ENCODE results near the gene PMVK. TPM values are rescaled to one million over a fixed set of nuclear protein-coding genes. Genes with fewer than 3 reads are reported as not detected.

Gene PMVK
- total RNA-seq = 20.6 TPM

DNA sequence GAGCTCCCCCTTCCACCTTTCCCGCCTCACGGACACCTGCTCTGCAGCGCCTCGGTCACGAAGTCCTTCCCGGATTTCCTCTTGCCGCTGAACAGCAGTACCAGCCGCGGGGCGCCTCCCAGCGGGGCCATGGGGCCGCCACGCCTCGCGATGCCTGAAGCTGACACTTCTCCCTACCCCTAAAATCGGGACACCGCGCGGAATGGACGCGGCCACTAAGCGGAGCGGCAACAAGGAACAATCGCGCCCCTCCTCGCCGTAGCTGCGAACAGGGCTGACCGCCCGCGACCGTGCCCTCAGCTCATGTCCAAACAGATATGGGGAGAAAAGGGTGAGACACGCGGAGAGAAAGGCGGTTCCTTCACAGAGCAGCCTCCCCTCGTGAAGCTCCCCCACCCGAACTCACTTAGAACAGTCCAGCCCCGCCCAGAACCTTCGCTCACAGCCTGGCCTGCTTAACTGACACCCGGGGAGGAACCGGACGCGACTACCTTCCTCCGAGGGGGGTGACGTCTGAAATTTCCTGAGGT, at the start of gene PMVK:
TSS of gene PMVK (minus strand) at position 165 of the 530 bp plus-strand sequence. CDS start at position 131, 34 bp downstream.
- peaks cover 54% of the 10 kb centered on the region for H3K4me1 ChIP-seq
- intact Hi-C loops (cut with DNase I) = loop anchor here (5.0 kb wide), 1 partner anchor 126 kb away; the partner anchor contains the start of gene EFNA4
- peak within 1 kb of the TSS; percentile 99 for H3K27ac ChIP-seq
- no peaks in the 10 kb centered on the region for H3K36me3 ChIP-seq
- H3K4me3 ChIP-seq = peak within 1 kb of the TSS; percentile 56 to 87
- H3K9me3 ChIP-seq = no peaks in the 10 kb centered on the region
- no peaks in the 10 kb centered on the region for H3K27me3 ChIP-seq
- DNase-seq (ENCODE audit: extremely low spot score in 2 of 2) = peak in 1 of 2 donors; percentile 98
- TF ChIP-seq, protein P1, sequence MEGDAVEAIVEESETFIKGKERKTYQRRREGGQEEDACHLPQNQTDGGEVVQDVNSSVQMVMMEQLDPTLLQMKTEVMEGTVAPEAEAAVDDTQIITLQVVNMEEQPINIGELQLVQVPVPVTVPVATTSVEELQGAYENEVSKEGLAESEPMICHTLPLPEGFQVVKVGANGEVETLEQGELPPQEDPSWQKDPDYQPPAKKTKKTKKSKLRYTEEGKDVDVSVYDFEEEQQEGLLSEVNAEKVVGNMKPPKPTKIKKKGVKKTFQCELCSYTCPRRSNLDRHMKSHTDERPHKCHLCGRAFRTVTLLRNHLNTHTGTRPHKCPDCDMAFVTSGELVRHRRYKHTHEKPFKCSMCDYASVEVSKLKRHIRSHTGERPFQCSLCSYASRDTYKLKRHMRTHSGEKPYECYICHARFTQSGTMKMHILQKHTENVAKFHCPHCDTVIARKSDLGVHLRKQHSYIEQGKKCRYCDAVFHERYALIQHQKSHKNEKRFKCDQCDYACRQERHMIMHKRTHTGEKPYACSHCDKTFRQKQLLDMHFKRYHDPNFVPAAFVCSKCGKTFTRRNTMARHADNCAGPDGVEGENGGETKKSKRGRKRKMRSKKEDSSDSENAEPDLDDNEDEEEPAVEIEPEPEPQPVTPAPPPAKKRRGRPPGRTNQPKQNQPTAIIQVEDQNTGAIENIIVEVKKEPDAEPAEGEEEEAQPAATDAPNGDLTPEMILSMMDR (IDR thresholded peaks at IDR 0.05) = peak; percentile 3 to 51 (median 29)
- TF ChIP-seq POLR2AphosphoS5 (IDR thresholded peaks at IDR 0.05; ENCODE audit: insufficient read depth in 1 of 2, low read depth in 1 of 2) (peak; percentile 77 to 96), POLR2A (IDR thresholded peaks at IDR 0.05) (peak; percentile 9 to 45)

DNA sequence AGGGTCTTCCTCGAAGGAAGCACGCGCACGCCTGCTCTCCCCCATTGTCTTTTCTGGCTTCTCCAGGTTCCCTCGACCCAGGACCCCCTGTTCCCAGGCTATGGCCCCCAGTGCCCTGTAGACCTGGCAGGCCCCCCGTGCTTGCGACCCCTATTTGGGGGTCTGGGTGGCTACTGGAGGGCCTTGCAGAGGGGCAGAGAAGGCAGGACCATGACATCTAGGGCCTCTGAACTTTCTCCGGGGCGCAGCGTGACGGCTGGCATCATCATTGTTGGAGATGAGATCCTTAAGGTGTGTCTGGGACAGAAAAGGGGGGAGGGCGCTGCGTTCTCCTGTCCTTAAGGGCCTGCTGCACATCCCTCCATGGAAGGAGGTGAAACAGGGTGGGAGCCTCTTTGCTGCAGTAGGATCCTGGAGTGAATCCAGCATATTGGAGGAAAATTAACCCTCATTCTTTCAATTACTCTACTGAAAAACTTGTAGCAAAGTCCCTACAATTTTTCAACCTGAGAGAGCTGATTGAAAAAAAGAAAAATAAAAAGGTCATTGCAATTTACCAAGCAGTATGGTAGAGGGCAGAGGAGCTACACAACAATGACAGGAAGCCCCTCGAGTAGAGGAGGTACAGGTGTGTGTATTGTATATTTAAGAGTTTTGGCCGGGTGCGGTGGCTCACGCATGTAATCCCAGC, 47.4 kb upstream of the PMVK start:
- Histone ChIP-seq H3K36me3 (peaks cover 0 to 5% of the 10 kb centered on the region in 2 donors), H3K27ac (peak overlapping the region; percentile 66), H3K27me3 (no peaks in the 10 kb centered on the region), H3K4me3 (peak overlapping the region; percentile 56 to 76), H3K9me3 (no peaks in the 10 kb centered on the region), H3K4me1 (peaks cover 24% of the 10 kb centered on the region)
- TF ChIP-seq POLR2AphosphoS5 (IDR thresholded peaks at IDR 0.05; ENCODE audit: insufficient read depth in 1 of 2, low read depth in 1 of 2) (no peak), POLR2A (IDR thresholded peaks at IDR 0.05) (no peak)
- TF ChIP-seq, protein P1 (IDR thresholded peaks at IDR 0.05) = no peak
- DNase-seq (ENCODE audit: extremely low spot score in 2 of 2) = no peak
- intact Hi-C loops (cut with DNase I) = no loop called here

DNA sequence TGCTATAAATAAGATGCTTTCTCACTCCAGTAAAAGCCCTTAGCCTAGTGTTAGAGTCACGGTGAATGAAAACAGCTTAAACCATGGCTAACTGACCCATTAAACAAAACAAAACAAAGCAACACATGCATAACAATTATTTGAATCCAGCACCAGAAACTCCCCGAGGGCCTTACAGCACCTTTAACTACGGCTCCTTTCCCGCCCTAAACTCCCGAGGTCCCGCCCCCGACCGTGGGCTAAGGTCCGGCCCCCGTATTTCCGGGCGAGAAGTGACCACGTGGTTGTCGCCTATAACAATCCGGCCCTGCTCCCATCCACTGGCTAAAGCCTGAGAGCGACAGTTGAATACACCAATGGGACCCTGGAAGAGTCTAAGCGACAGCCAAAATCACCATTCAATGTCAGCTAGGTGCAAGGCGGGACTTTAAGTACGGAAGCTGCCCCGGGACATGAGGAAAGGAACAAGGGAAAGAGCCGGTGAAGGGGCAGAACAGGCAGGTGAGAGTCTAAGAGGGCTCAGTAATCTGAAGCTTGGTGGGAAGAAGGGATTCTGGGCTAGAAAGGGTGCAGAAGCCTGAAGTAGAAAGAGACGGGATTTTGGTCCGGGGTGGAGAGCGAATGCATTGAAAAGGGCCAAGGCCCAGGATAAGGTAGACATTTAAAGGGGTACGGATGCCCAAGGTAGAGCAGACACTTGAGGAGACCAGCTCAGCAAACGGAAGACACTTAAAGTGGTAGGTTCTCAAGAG, 46.6 kb upstream of the PMVK start, which contains the start of gene FLAD1:
TSS of gene FLAD1 (plus strand) at position 448 of the 752 bp plus-strand sequence. CDS start 351 bp downstream, outside the sequence.
- Histone ChIP-seq H3K27ac (peak within 1 kb of the TSS; percentile 66), H3K4me1 (peaks cover 24% of the 10 kb centered on the region), H3K27me3 (no peaks in the 10 kb centered on the region), H3K9me3 (no peaks in the 10 kb centered on the region), H3K36me3 (peaks cover 0 to 2% of the 10 kb centered on the region in 2 donors), H3K4me3 (peak within 1 kb of the TSS; percentile 56 to 76)
- TF ChIP-seq, protein P1 (IDR thresholded peaks at IDR 0.05) = no peak
- peak; percentile 86 to 100 for TF ChIP-seq POLR2AphosphoS5 (IDR thresholded peaks at IDR 0.05; ENCODE audit: insufficient read depth in 1 of 2, low read depth in 1 of 2)
- intact Hi-C loops (cut with DNase I) = no loop called here
- peak in 1 of 2 donors; percentile 99 for DNase-seq (ENCODE audit: extremely low spot score in 2 of 2)

DNA sequence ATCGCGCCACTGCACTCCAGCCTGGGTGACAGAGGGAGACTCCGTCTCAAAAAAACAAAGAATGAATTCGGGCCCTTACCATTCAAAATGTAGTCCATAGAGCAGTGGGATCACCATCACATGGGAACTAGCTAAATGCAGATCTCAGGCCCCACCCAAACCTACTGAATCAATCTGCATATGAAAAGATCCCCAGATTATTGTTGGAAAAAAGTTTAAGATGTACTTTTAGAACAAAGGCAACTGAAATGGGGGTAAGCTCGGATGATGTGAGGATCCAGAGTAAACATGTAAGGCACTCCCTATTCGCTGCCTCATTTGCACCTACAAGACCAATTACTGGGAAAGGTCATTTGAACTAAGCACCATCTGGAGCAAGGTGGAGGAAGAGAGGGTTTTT, 45.8 kb upstream of the PMVK start:
- H3K4me1 ChIP-seq = peaks cover 24% of the 10 kb centered on the region
- no peak for TF ChIP-seq POLR2AphosphoS5 (IDR thresholded peaks at IDR 0.05; ENCODE audit: insufficient read depth in 1 of 2, low read depth in 1 of 2)
- TF ChIP-seq, protein P1 (IDR thresholded peaks at IDR 0.05) = no peak
- no peak for TF ChIP-seq POLR2A (IDR thresholded peaks at IDR 0.05)
- peak overlapping the region; percentile 56 to 76 for H3K4me3 ChIP-seq
- intact Hi-C loops (cut with DNase I) = no loop called here
- H3K27me3 ChIP-seq = no peaks in the 10 kb centered on the region
- no peaks in the 10 kb centered on the region for H3K36me3 ChIP-seq
- DNase-seq (ENCODE audit: extremely low spot score in 2 of 2) = no peak
- H3K9me3 ChIP-seq = no peaks in the 10 kb centered on the region
- H3K27ac ChIP-seq = peak overlapping the region; percentile 42
